GM23338 (cell line): ENCODE data around the gene PROX2. TPM values are rescaled to one million over a fixed set of nuclear protein-coding genes. Genes with fewer than 3 reads are reported as not detected.

Experiments
- ATAC-seq: fragments of 200-7000 bp; cut with Tn5 transposase; 3 replicates; pipeline ENCODE4 v1.9.1; 2020
- DNase-seq: peaks from one replicate; pipeline ENCODE4 v3.0.0-alpha.2; 2015; ENCODE audit warnings: low spot score
- H2AFZ ChIP-seq: fragments of 200-600 bp; sonication (generic); 2 replicates; pipeline ENCODE4 v1.8.0; 2016; ENCODE audit warnings: antibody characterized with exemption, mild to moderate bottlenecking, moderate library complexity
- H3F3A ChIP-seq: fragments of 200-600 bp; sonication (generic); replicated peaks from 2 replicates; pipeline ENCODE4 v1.8.0; 2017; ENCODE audit warnings: antibody characterized with exemption, mixed run types, low read depth
- H3K27ac ChIP-seq: fragments of 200-600 bp; sonication (generic); 2 replicates; pipeline ENCODE4 v1.6.1; 2016; ENCODE audit warnings: low read depth
- H3K27me3 ChIP-seq: fragments of 200-600 bp; sonication (generic); 2 replicates; pipeline ENCODE4 v1.8.0; 2016; ENCODE audit warnings: mild to moderate bottlenecking, mixed run types, moderate library complexity; ENCODE audit not compliant: insufficient read depth
- H3K36me3 ChIP-seq: fragments of 200-600 bp; sonication (generic); 2 replicates; pipeline ENCODE4 v1.8.0; 2016; ENCODE audit warnings: mild to moderate bottlenecking; ENCODE audit not compliant: insufficient read depth
- H3K4me1 ChIP-seq: fragments of 200-600 bp; sonication (generic); 2 replicates; pipeline ENCODE4 v1.8.0; 2016; ENCODE audit warnings: mild to moderate bottlenecking, moderate library complexity; ENCODE audit not compliant: insufficient read depth
- H3K4me2 ChIP-seq: fragments of 200-600 bp; sonication (generic); 2 replicates; pipeline ENCODE4 v1.7.1; 2017; ENCODE audit warnings: mixed run types
- H3K4me3 ChIP-seq: fragments of 200-600 bp; sonication (generic); 2 replicates; pipeline ENCODE4 v1.6.1; 2016; ENCODE audit warnings: mixed run types
- H3K79me2 ChIP-seq: fragments of 200-600 bp; sonication (generic); replicated peaks from 2 replicates; pipeline ENCODE4 v1.8.0; 2017; ENCODE audit warnings: mild to moderate bottlenecking; ENCODE audit not compliant: insufficient read depth
- H3K9me2 ChIP-seq: fragments of 200-600 bp; sonication (generic); 2 replicates; pipeline ENCODE4 v1.8.0; 2017; ENCODE audit not compliant: insufficient read depth
- H4K20me1 ChIP-seq: fragments of 200-600 bp; sonication (generic); replicated peaks from 2 replicates; pipeline ENCODE4 v1.8.0; 2017; ENCODE audit warnings: mild to moderate bottlenecking; ENCODE audit not compliant: insufficient read depth
- H3K27ac Mint-ChIP-seq: 2 replicates; pipeline ENCODE4 v1.8.0; 2020; ENCODE audit warnings: inconsistent platforms, mild to moderate bottlenecking, moderate library complexity, mixed read lengths
- H3K27me3 Mint-ChIP-seq: 3 replicates; pipeline ENCODE4 v1.8.0; 2022; ENCODE audit warnings: low read depth, mild to moderate bottlenecking, moderate library complexity, mixed read lengths, inconsistent platforms; ENCODE audit not compliant: insufficient read depth, poor library complexity
- H3K36me3 Mint-ChIP-seq: 3 replicates; pipeline ENCODE4 v1.8.0; 2021; ENCODE audit warnings: low read depth, mild to moderate bottlenecking, inconsistent platforms, moderate library complexity, mixed read lengths
- H3K4me1 Mint-ChIP-seq: 3 replicates; pipeline ENCODE4 v1.8.0; 2020; ENCODE audit warnings: mild to moderate bottlenecking, inconsistent platforms, mixed read lengths
- H3K4me3 Mint-ChIP-seq: 3 replicates; pipeline ENCODE4 v1.8.0; 2021; ENCODE audit warnings: moderate library complexity, mild to moderate bottlenecking, inconsistent platforms, mixed read lengths
- H3K9me3 Mint-ChIP-seq: 3 replicates; pipeline ENCODE4 v1.8.0; 2020; ENCODE audit warnings: moderate library complexity, mild to moderate bottlenecking, inconsistent platforms, mixed read lengths
- EZH2 ChIP-seq: fragments of 200-600 bp; sonication (generic); IDR thresholded peaks from one replicate; pipeline ENCODE4 v1.8.0; 2017; ENCODE audit warnings: antibody characterized with exemption, mild to moderate bottlenecking, low read depth; ENCODE audit not compliant: unreplicated experiment
- EZH2phosphoT487 ChIP-seq: fragments of 200-600 bp; sonication (generic); IDR thresholded peaks from one replicate; pipeline ENCODE4 v1.8.1; 2018; ENCODE audit warnings: antibody characterized with exemption; ENCODE audit not compliant: unreplicated experiment
- JUNB ChIP-seq: IDR thresholded peaks from one replicate; pipeline ENCODE4 v1.6.1; 2016; ENCODE audit warnings: antibody characterized with exemption; ENCODE audit not compliant: unreplicated experiment
- NANOG ChIP-seq: IDR thresholded peaks from 2 replicates; pipeline ENCODE4 v1.6.1; 2016; ENCODE audit warnings: antibody characterized with exemption, borderline replicate concordance
- POLR2AphosphoS5 ChIP-seq: IDR thresholded peaks from 2 replicates; pipeline ENCODE4 v1.6.1; 2016; ENCODE audit warnings: antibody characterized with exemption, low read depth
- polyA plus RNA-seq: library from polyadenylated mRNA; unstranded; fragments of >200 nt; fragmentation: Nextera tagmentation; extraction: Ambion mirVana; gene quantifications from 2 replicates; pipeline ENCODE4 v1.2.1, GENCODE V29; 2016
- total RNA-seq: library from RNA; depleted of rRNA; stranded (reverse); fragments of >200 nt; shearing (Covaris generic); gene quantifications from 2 replicates; pipeline ENCODE4 v1.2.3, GENCODE V29; 2014
- TF ChIP-seq, protein P1 (sequence below): IDR thresholded peaks from 2 replicates; pipeline ENCODE4 v1.6.1; 2016; ENCODE audit warnings: antibody characterized with exemption
- TF ChIP-seq, protein P2 (sequence below), 2 experiments: fragments of 200-600 bp in 1 of 2; sonication (generic) in 1 of 2; conservative IDR thresholded peaks; 2 replicates each; pipeline versions ENCODE4 v1.5.1 to v1.6.1; 2016 to 2017; ENCODE audit warnings: antibody characterized with exemption in 2 of 2, low read depth in 2 of 2, mild to moderate bottlenecking in 2 of 2, moderate library complexity in 1 of 2
- TF ChIP-seq, protein P3 (sequence below): fragments of 250-450 bp; sonication (Bioruptor Pico); IDR thresholded peaks from 2 replicates; pipeline ENCODE4 v1.5.0; 2020; ENCODE audit warnings: mild to moderate bottlenecking, moderate library complexity

PROX2 gene
- total and polyA plus RNA-seq, 2 experiments from 2014 or later = 0.06 TPM; not detected in 1

DNA sequence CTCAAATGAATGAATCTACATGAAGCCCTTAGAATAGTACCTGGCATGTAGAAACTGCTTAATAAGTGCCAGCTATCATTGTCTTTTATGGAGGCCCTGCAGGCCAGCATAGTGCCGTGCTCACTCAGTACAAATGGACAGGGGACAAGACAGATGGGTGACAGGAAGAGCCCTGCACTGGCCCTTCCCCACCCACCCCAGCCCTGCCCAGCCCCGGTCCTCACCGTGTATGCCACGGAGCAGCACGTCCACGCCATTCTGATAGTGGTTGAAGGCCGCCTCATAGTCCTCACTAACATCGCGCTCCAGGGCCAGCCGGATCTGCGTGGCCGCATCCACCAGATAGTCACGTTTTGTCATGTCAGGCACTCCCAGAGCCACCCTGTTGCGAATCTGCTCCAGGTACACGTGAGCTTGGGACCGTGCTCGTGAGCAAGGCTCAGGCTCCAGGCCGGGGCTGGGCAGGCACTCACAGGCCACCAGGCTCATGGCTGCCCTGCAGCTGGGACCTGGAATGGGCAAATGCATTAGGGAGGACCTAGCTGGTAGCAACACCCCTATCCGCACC lies 45.2 kb upstream of the PROX2 start:
- Histone ChIP-seq H3K27me3 (no peaks in the 10 kb centered on the region), H3K4me1 (peaks cover 6% of the 10 kb centered on the region; the same call in 1 of the 2 replicates), H3K9me2 (no peaks in the 10 kb centered on the region), H3K27ac (no peak overlapping the region), H3K4me2 (no peak overlapping the region), H2AFZ (no peak overlapping the region), H4K20me1 (no peaks in the 10 kb centered on the region), H3K79me2 (no peaks in the 10 kb centered on the region), H3F3A (no peaks in the 10 kb centered on the region), H3K36me3 (no peaks in the 10 kb centered on the region), H3K4me3 (no peak overlapping the region)
- TF ChIP-seq EZH2 = no peak
- TF ChIP-seq, protein P1, sequence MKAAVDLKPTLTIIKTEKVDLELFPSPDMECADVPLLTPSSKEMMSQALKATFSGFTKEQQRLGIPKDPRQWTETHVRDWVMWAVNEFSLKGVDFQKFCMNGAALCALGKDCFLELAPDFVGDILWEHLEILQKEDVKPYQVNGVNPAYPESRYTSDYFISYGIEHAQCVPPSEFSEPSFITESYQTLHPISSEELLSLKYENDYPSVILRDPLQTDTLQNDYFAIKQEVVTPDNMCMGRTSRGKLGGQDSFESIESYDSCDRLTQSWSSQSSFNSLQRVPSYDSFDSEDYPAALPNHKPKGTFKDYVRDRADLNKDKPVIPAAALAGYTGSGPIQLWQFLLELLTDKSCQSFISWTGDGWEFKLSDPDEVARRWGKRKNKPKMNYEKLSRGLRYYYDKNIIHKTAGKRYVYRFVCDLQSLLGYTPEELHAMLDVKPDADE = no peak
- TF ChIP-seq NANOG = no peak
- H3K4me1 Mint-ChIP-seq = peaks cover 7% of the 10 kb centered on the region
- peaks cover 5% of the 10 kb centered on the region; the same call in 1 of the 3 replicates for H3K36me3 Mint-ChIP-seq
- H3K4me3 Mint-ChIP-seq = no peak overlapping the region
- H3K9me3 Mint-ChIP-seq = no peaks in the 10 kb centered on the region
- no peak overlapping the region for H3K27ac Mint-ChIP-seq
- DNase-seq = no peak
- ATAC-seq = no peak
- H3K27me3 Mint-ChIP-seq = peaks cover 3% of the 10 kb centered on the region

DNA sequence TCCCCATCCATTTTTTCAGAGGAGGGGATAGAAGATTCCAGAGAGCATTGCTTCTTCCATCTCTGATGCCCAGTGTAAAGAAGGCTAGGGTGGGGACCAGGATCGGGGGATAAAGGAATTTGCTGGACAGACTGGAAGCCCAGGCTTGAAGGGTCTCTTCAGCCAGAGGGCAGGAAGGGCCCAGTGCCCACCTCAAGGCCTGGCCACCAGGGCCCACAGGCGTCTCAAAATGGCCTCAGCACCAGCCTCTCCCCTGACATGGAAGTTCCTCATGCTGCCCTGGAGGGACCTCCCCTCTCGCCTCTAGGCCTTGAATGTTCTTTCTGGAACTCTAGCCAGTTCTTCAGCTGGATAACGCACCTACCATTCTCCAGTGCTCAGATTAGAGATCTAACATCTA lies 44.3 kb upstream of the PROX2 start:
- ATAC-seq (no peak), DNase-seq (no peak)
- peaks cover 3% of the 10 kb centered on the region for H3K27me3 Mint-ChIP-seq
- no peaks in the 10 kb centered on the region for H3K9me3 Mint-ChIP-seq
- Histone ChIP-seq H3K27ac (no peak overlapping the region), H3K4me1 (peaks cover 6% of the 10 kb centered on the region; the same call in 1 of the 2 replicates), H4K20me1 (no peaks in the 10 kb centered on the region), H3F3A (no peaks in the 10 kb centered on the region), H3K9me2 (no peaks in the 10 kb centered on the region), H3K79me2 (no peaks in the 10 kb centered on the region), H3K4me2 (no peak overlapping the region), H3K27me3 (no peaks in the 10 kb centered on the region), H2AFZ (no peak overlapping the region), H3K4me3 (no peak overlapping the region), H3K36me3 (no peaks in the 10 kb centered on the region)
- TF ChIP-seq JUNB = no peak
- no peak for TF ChIP-seq EZH2
- TF ChIP-seq, protein P2, sequence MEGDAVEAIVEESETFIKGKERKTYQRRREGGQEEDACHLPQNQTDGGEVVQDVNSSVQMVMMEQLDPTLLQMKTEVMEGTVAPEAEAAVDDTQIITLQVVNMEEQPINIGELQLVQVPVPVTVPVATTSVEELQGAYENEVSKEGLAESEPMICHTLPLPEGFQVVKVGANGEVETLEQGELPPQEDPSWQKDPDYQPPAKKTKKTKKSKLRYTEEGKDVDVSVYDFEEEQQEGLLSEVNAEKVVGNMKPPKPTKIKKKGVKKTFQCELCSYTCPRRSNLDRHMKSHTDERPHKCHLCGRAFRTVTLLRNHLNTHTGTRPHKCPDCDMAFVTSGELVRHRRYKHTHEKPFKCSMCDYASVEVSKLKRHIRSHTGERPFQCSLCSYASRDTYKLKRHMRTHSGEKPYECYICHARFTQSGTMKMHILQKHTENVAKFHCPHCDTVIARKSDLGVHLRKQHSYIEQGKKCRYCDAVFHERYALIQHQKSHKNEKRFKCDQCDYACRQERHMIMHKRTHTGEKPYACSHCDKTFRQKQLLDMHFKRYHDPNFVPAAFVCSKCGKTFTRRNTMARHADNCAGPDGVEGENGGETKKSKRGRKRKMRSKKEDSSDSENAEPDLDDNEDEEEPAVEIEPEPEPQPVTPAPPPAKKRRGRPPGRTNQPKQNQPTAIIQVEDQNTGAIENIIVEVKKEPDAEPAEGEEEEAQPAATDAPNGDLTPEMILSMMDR (conservative IDR thresholded peaks at IDR 0.05; ENCODE audit: low read depth in 2 of 2) = no peak
- TF ChIP-seq, protein P3, sequence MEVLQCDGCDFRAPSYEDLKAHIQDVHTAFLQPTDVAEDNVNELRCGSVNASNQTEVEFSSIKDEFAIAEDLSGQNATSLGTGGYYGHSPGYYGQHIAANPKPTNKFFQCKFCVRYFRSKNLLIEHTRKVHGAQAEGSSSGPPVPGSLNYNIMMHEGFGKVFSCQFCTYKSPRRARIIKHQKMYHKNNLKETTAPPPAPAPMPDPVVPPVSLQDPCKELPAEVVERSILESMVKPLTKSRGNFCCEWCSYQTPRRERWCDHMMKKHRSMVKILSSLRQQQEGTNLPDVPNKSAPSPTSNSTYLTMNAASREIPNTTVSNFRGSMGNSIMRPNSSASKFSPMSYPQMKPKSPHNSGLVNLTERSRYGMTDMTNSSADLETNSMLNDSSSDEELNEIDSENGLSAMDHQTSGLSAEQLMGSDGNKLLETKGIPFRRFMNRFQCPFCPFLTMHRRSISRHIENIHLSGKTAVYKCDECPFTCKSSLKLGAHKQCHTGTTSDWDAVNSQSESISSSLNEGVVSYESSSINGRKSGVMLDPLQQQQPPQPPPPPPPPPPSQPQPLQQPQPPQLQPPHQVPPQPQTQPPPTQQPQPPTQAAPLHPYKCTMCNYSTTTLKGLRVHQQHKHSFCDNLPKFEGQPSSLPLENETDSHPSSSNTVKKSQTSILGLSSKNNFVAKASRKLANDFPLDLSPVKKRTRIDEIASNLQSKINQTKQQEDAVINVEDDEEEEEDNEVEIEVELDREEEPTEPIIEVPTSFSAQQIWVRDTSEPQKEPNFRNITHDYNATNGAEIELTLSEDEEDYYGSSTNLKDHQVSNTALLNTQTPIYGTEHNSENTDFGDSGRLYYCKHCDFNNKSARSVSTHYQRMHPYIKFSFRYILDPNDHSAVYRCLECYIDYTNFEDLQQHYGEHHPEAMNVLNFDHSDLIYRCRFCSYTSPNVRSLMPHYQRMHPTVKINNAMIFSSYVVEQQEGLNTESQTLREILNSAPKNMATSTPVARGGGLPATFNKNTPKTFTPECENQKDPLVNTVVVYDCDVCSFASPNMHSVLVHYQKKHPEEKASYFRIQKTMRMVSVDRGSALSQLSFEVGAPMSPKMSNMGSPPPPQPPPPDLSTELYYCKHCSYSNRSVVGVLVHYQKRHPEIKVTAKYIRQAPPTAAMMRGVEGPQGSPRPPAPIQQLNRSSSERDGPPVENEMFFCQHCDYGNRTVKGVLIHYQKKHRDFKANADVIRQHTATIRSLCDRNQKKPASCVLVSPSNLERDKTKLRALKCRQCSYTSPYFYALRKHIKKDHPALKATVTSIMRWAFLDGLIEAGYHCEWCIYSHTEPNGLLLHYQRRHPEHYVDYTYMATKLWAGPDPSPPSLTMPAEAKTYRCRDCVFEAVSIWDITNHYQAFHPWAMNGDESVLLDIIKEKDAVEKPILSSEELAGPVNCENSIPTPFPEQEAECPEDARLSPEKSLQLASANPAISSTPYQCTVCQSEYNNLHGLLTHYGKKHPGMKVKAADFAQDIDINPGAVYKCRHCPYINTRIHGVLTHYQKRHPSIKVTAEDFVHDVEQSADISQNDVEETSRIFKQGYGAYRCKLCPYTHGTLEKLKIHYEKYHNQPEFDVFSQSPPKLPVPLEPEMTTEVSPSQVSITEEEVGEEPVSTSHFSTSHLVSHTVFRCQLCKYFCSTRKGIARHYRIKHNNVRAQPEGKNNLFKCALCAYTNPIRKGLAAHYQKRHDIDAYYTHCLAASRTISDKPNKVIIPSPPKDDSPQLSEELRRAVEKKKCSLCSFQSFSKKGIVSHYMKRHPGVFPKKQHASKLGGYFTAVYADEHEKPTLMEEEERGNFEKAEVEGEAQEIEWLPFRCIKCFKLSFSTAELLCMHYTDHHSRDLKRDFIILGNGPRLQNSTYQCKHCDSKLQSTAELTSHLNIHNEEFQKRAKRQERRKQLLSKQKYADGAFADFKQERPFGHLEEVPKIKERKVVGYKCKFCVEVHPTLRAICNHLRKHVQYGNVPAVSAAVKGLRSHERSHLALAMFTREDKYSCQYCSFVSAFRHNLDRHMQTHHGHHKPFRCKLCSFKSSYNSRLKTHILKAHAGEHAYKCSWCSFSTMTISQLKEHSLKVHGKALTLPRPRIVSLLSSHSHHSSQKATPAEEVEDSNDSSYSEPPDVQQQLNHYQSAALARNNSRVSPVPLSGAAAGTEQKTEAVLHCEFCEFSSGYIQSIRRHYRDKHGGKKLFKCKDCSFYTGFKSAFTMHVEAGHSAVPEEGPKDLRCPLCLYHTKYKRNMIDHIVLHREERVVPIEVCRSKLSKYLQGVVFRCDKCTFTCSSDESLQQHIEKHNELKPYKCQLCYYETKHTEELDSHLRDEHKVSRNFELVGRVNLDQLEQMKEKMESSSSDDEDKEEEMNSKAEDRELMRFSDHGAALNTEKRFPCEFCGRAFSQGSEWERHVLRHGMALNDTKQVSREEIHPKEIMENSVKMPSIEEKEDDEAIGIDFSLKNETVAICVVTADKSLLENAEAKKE (CRISPR knock-in tag) = no peak
- TF ChIP-seq NANOG = no peak
- TF ChIP-seq, protein P1 = no peak
- no peak for TF ChIP-seq POLR2AphosphoS5
- no peak for TF ChIP-seq EZH2phosphoT487
- peaks cover 5% of the 10 kb centered on the region; the same call in 1 of the 3 replicates for H3K36me3 Mint-ChIP-seq
- H3K27ac Mint-ChIP-seq = no peak overlapping the region
- H3K4me1 Mint-ChIP-seq = peaks cover 7% of the 10 kb centered on the region
- H3K4me3 Mint-ChIP-seq = no peak overlapping the region
